ENCODE results near the gene MCU.
"Not testable (repeated sequence)": the region's sequence is repeated elsewhere in the genome, so short reads cannot be mapped to it uniquely, and the experiment has no call there.

The MCU gene

DNA sequence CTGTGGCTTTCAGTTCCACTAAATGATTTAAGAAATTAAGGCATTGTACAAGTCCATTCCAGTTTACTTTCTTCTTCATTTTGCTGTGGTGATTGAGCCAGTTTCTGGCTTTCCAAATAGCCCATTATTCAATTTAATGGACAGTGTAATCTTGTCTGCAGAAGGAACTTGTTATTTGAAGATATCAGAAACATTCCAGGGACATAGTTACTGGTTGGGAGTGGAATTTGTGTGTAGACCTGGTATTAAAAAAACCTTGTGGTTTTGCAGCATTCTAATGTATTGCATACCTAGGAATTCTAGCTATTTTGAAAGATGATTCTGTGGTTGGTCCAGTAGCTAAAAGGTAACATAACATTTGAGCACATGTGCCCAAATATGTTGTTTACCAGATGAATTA is 72.2 kb downstream of the MCU start:
- no peak for DNase-seq

DNA sequence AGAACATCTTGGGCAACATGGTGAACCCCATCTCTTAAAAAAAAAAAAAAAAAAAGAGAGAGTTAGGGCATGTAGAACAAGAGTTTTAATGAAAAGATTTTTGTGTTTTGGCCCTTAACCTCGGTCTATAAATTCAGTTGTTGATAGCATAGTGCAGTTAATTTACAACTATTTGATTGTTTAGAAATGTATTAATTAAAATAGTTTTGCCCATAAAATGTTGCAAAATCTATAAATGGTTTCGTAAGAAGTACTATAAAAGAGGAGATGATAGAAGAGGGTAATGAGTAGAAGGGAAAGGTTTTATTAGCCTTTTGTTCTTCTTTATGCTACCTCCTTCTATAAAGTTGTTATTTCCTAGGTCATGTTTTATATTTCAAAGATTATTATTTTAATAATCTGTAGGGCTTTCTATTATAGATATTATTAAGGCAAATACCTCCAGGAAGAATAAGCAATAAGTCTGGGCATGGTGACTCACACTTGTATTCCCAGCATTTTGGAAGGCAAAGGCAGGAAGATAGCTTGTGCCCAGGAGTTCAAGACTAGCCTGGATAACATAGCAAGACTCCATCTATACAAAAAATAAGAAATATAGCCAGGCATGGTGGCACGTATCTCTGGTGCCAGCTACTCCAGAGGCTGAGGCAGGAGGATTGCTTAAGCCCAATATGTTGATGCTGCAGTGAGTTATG is 73.3 kb downstream of the MCU start:
- no peak for DNase-seq

DNA sequence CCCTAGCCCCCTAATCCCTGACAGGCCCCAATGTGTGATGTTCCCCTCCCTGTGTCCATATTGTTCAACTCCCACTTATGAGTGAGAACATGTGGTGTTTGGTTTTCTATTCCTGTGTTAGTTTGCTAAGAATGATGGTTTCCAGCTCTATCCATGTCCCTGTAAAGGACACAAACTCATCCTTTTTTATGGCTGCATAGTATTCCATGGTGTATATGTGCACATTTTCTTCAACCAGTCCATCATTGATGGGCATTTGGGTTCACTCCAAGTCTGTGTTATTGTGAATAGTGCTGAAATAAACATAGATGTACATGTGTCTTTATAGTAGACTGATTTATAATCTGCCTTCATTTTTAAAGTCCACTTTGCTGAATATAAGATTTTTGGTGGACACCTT is 79.3 kb downstream of the MCU start:
- DNase-seq, result not testable (repeated sequence)

DNA sequence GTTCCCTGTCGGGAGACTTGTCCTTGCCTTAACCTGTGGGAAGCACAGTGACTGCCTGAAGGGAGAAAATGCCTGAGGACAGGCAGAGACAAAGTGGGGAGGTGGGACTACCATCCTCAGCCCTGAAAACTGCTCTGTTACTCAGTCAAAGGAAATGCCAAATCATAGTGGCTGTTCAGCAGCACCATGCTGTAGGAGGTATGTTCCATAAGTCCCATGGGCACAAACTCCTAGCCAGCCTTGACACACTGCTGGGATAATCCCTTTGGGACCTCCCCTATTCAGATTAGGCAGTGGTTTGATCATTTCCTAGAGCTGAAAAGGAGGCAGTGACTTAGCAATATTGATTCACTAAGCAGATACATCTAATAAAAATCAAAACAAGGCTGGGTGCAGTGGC is 80.1 kb downstream of the MCU start:
- DNase-seq, result no peak

DNA sequence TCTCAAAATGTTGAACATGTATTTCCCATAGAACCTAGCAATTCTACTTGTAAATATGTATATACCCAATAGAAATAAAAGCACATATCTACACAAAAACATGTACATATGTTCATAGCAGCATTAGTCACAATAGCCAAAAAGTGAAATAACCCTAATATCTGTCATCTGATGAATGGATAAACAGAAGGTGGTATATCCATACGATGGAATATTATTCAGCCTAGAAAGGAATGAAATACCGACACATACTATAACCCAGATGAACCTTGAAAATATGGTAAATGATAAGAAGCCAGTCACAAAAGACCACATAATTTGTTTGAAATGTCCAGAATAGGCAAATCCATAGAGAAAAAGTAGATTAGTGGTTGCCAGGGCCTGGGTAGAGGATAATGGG is 87.9 kb downstream of the MCU start:
- DNase-seq, result no peak

DNA sequence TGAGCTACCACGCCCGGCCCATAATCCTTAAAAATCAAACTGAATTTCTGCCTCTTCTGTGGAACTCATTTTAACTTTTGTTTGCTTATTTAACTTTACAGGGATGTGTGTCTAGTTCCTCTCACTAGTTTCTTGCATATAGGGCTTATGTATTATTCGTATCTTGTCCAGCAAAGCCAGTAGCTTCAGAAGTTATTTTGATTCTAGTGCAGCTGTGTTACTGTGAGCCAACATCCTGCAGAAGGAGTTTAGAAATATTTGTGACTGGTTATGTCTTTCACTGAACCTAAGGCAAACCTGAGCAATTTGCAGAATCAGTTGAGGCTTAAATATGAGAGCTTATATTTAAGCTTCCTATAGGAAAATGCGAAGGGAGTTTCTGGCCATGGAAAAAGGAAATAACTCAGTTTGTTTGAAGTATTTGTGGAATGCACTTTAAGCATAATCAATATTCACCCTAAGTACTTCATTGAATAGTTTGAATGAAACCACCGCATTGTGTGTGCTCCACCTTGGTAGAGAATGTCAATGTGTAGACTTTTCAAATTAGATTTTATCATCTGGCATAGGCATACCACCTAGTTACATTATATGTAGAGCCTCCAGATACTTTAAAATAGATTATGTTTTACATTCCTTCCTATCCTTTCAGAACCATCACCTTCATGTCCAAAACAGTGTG is 90.8 kb downstream of the MCU start:
- DNase-seq, result no peak

DNA sequence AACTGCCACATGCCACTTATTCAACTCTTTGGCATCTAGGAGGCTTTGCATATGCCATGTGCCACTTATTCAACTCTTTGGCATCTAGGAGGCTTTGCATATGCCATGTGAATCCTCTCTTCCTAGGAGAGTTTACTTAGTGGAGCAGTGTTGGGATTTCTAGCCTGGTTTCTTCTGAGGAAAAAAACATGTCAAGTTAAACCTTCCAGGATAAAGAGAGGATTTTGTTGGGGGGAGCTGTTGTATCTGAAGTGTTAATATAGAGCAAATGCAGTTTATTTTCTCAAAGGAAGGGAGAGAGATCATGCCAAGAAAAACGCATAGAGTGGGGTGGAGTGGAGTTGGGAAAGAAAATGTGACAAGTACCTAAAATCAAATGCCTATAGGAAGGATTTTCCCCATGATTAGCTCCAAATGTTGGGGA is 91.5 kb downstream of the MCU start:
- no peak for DNase-seq

DNA sequence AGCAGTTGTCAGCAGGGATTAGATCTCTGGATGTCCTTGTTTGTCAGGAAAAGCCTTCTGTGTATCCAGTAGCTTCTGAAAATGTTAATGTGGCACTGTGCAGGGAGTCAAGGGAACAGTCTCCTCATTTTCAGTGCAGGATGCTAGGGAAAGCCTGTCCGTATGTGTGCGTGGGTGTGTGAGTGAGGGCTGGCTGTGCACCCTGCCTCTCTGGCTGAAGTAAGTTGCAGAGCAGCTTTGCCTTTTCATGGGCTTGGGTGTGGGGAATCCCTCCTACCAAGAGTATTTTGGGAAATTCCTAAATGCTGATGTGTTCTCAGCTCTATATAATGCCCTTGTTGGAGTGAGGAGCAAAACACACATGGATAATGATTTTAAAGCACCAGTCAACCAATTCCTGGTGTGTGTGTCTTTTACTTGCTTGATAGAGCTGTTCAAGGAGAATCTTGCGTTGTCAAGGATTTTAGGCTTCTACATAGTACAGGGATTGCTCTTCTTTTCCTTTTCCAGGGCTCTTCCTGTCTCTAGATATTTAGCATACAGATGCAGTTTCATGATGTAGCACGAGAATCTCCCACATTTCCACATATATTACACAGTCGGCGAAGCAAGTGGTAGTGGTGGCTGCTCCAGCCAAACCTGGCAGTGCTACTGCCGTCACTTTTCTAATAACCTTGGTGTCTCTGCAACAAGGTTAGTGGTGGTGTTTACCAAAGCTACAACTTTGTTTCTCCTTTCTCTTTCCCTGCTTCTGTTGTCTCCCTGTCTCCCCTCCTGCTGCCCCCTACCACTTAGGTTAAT is 92.8 kb downstream of the MCU start:
- DNase-seq, result no peak

DNA sequence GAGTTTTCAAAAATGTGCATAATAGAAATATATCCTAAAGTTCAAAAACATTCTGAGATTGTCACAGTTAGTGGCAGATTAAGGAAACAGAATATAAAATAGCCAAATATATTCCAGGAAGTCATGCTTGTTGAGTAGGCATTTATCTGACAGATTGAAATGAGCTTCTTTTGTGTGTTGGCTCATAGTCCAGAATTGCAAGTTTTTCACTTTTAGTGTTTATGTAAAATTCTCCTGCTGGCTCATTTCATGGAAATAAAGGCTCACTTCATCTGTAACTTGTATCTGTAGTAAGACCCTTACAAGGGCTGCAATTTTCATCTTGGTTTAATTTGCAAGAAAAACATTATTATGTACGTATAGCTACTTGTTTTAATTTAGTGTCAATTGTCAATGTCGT is 93.5 kb downstream of the MCU start:
- DNase-seq, result no peak

DNA sequence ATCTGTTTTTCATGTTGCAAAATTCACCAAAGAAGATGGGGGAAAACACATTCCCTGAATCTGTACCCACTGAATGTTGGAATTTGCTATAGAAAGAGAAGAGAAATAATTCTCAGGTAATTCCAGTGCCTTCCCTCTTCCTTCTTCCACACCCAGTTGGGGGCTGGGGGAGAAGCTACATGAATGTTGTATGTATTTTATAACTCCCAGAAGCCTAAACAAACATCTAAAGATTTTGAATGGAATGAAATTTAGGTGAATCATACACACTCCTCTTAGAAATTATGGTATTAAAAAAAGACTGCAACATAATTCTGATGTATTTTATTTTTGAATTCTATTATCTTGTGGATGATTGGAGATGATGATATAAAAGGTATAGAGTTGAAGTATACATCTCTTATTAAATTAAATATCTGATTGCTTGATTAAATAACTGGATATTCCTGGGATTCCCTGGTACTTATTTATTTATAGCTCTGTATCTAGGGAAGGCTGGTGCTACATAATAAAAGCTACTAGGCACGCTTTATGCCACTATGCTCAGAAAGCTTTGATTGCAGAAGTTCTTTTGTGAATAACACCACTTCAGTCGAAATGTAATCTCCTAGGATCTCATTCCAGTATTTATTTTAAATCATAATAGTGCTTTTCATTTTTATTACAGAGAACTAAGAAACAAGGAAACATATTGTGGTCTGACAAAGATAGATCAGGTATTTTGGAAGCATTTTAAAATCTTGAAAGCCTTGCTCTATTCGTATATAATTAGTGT is 98.5 kb downstream of the MCU start:
- no peak for DNase-seq

DNA sequence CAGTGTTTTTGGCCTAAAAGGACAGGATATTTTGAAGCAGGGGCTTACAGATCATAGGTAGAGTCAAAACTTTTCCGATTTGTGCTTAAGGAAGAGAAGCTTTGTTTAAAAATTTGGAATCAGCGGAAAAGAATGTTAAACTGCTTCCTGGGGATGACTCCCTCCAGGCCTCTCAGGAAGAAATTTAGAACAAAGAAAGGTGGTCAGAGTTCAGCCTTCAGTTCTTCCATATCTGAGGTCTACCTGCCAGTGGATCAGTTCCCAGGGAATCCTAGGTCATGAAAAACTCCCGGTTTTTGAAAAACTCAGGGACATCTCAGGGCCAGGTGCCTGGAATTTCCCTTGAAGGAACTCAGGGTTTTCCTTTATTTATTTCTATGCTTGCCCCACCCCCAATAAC is 100.3 kb downstream of the MCU start:
- DNase-seq, result no peak

DNA sequence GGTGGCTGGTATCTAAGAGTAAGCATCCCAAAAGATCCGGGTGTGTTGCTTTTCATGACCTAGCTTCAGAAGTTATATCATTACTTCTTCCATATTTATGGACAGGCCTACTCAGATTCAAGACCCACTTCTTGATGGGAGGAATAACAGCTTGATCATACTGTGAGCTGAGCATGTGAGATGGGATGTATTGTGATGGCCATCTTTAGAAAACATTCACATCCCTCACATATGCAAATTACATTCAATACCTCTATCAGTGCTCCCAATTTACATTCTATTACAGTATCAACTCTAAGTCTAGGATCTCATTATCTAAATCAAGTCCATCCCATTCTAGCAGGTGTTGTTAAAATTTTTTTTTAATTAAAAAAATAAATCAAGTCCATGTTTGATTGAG is 101.8 kb downstream of the MCU start:
- DNase-seq, result no peak

DNA sequence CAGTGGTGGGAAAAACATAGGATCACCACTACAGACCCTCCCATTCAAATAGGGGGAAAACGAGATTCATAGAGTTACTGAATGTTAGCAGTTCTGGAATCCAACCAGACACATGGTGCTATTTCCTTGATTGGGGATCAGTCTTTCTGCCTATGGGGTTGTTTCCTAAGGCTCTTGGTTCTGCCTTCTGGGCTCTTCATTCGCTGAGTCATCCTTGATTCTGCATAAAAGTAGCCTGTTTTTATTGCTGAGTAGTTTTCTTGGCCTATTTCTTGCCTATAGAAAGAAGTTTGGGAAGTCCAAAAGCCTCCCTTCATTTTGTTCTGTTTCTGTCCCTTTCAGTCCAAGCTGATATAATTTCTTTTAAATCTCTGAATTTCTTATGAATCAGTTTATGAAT is 102.3 kb downstream of the MCU start:
- DNase-seq, result no peak

DNA sequence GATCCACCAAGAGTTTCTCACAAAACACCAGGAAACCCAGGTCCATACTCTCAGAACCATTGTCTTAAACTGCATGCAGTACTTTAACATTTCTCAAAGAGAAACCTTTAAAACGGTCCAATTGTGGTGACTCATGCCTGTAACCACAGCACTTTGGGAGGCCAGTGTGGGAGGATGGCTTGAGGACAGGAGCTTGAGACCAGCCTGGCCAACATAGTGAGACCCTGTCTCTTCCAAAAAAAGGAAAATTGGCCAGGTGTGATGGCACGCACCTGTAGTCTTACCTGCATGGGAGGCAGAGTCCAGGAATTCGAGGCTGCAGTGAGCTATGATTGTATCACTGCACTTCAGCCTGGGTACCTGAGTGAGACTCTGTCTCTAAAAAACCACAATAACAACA is 104.1 kb downstream of the MCU start:
- no peak for DNase-seq

DNA sequence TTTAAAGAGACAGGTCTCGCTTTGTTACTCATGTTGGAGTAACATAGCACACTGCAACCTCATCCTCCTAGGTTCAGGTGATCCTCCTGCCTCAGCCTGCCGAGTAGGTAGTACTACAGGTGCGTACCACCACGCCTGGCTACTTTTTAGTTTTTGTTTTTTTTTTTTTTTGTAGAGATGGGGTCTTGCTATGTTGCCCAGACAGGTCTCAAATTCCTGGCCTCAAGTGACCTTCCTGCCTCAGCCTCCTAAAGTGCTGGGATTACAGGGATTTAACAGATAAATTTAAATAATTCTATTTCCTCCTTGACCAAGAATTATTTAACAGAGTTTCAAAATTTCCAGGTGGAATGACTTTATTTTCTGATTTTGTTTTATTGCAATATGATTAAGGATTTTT is 104.6 kb downstream of the MCU start:
- DNase-seq, result no peak

DNA sequence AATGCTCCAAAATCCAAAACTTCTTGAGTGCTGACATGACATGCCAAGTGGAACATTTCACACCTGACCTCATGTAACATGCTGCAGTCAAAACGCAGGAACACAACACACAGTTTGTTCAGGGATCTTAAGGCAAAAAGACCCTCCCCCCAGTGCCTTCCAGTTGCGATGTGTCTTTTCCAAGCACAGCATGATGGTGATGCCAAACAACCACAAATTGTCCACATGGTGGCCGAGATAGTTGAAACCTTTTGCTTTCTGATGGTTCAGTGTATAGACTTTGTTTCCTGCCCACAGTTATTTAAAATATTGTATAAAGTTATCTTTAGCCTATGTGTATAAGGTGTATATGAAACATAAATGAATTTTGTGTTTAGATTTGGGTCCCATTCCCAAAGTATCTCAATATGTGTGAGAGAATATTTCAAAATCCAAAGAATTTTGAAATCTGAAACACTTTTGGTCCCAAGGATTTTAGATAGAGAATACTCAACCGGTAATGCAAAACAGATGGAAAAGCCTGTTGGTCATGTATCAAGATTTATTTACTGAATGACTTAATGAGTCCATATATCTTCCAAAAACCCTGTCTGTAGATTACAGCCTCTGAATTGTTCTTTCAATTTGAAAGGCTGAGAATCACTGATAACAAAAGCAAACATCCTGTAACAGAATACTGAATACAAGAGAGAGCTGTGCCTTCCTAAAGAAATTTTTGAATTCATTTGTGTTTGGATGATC is 108.2 kb downstream of the MCU start:
- DNase-seq, result no peak

DNA sequence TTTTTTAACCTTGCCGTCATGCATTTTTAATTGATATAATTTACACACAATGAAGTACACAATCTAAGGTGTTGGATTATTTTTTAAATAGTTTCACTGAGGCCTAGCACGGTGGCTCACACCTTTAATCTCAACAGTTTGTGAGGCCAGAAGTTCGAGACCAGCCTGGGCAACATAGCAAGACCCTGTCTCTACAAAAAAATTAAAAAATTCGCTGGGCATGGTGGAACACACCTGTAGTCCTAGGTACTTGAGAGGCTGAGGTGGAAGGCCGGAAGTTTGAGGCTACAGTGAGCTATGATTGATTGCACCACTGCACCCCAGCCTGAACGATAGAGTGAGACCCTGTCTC is 108.8 kb downstream of the MCU start:
- DNase-seq, result no peak

DNA sequence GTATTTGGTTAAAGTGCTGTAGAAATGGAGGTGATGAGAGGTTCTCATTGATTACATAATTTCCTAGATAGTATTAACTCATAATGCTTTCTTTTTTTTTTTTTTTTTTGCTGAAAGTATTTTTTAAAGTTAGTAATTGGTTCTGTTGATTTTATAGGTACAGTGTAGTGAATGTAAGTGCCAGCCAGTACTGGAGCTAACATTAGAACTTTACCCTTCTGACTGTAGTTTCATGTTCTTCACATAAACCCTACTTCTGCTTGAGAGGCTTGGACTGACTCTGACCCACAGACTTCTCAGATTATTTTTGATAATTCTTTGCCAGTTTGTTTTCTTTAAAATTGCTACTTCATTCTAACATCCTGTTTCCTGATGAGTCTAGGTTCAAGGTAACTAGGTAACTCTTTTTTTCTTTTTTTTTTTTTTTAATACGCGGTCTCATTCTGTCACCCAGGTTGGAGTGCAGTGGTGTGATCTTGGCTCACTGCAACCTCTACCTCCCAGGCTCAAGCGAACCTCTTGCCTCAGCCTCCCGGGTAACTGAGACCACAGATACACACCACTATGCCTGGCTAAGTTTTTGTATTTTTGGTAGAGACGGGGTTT is 109.4 kb downstream of the MCU start:
- no peak for DNase-seq

DNA sequence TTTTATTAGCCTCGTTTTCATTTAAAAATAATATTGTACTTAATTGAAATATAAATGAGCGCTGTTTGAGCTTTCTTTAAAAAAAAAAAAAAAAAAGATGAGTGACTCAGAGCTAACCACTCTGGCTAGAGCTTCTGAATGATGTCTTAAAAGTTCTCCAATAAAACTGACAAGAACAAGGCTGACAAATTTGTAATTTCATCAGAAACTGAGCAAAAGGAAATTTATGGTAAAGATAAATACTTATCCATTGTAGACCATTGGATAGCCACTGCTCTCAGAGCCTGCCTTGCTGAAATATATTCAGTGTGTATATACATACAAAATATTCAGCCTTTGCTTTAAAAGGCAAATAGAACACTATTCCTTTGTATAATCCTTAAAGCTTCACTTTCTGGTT is 110.4 kb downstream of the MCU start:
- DNase-seq, result no peak

DNA sequence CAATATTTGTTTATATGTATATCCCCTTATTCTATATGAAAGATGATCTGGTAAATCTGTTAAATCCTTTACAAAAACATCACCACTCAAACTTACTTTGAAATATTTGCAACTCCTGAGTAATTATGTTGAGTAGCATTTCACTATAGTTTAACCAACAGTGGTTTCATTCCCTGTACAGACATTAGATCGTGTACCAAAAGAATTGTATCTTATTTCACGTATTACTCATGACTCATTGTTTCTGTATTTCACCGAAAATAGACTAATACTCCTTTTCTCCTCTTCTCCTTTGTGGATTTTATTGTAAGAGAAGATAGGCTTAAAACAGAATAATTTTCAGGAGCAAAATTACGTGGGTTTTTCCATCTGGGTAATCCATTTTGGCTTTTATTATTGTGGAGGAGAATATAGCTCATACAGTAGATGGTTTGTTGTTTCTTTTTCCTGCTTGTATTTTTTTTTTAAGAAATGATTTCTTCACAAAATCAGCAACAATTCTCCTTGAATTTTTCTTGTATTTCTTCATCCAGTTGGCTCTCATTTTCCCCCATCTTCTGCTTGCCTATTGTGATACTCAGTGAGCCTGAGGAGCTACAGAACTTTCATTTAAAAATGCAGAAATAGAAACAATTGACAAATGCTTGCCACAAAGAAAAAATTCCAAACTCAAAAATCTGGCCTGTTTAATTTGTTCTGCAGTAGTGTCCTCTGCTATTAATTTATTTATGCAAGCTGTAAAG is 111.0 kb downstream of the MCU start:
- DNase-seq, result no peak

DNA sequence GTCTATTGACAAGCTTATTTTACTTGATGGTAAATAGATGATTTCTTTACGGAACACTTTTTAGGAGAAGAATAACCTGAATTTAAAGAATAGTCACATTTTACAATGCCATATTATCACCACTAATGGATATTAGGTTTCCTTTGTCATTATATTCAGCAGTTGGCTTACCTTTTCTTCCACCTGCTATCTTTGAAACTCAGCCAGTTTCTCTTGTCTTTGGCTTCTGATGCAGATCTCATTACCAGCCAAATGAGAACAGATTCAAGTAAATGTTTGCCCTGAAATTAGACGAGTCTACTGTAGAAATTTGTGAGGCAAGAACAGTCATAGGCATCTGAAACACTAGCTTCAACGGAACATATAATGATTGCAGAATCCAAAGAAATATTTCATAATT is 116.1 kb downstream of the MCU start:
- no peak for DNase-seq

DNA sequence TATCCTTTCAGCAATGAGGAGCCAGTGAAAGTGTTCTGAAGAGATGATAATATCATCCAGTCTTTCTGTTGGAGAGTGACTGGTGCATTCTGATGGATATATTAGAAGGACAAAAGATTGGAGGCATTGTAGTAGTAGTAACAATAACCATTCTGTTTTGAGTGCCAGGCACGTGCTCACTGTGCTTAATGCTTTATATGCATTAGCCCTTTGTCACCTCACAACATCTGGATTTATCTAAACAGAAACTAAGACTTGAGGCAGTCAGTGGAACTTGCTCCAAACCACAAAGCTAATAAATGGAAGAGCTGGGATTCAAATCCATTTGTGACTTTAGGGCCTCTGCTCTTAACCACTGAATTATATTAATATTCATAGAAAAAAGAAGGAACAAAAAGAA is 117.1 kb downstream of the MCU start:
- DNase-seq, result no peak
